ENCODE results near the gene TBX2. TPM values are rescaled to one million over a fixed set of nuclear protein-coding genes. Genes with fewer than 3 reads are reported as not detected.

Gene TBX2
- total and polyA plus RNA-seq, 2 of the 13 experiments (the other 11 are each of a cell fraction or from before 2014, with no cell fraction given): 2.8 to 15.3 TPM

- TF ChIP-seq AHDC1 (CRISPR knock-in tag; IDR thresholded peaks at IDR 0.05; ENCODE audit: borderline replicate concordance) (no peak), ZNF574 (CRISPR knock-in tag; IDR thresholded peaks at IDR 0.05) (no peak), ZNF550 (CRISPR knock-in tag; IDR thresholded peaks at IDR 0.05; ENCODE audit: borderline replicate concordance) (no peak), CAMTA2 (CRISPR knock-in tag; IDR thresholded peaks at IDR 0.05; ENCODE audit: borderline replicate concordance) (no peak), ZNF136 (CRISPR knock-in tag; IDR thresholded peaks at IDR 0.05; ENCODE audit: low read depth) (no peak)
Measured at GRCh38 chr17:61422869-61423268, 23.2 kb downstream of the TBX2 start (continued).
